Calu3 (cell line): ENCODE data around the gene SLC25A52. TPM values are rescaled to one million over a fixed set of nuclear protein-coding genes. Genes with fewer than 3 reads are reported as not detected.

Experiments
- BruUV-seq: library from RNA; stranded (reverse); fragments of 400-500 nt; replicated peaks from 2 replicates; lab custom pipeline; 2021; lab: Mats Ljungman, UMichigan
- CTCF ChIA-PET: fragments of 300-600 bp; sonication (Branson Sonifier 250); formaldehyde crosslinking; loops from one replicate; lab custom pipeline; 2022; ENCODE audit warnings: antibody characterized with exemption; lab: Charles Lee
- DNase-seq: peaks from one replicate; pipeline ENCODE4 v3.0.0; 2022
- H3K27ac Mint-ChIP-seq: one replicate; pipeline ENCODE4 v1.8.0; 2022; ENCODE audit warnings: mixed read lengths; ENCODE audit not compliant: unreplicated experiment
- H3K27me3 Mint-ChIP-seq: one replicate; pipeline ENCODE4 v1.8.0; 2022; ENCODE audit warnings: mixed read lengths; ENCODE audit not compliant: unreplicated experiment
- H3K36me3 Mint-ChIP-seq: one replicate; pipeline ENCODE4 v1.8.0; 2022; ENCODE audit warnings: mild to moderate bottlenecking, moderate library complexity, mixed read lengths; ENCODE audit not compliant: insufficient read depth, unreplicated experiment
- H3K4me1 Mint-ChIP-seq: one replicate; pipeline ENCODE4 v1.8.0; 2022; ENCODE audit warnings: mild to moderate bottlenecking, low read depth, mixed read lengths; ENCODE audit not compliant: unreplicated experiment
- H3K4me3 Mint-ChIP-seq: one replicate; pipeline ENCODE4 v1.8.0; 2022; ENCODE audit warnings: mild to moderate bottlenecking, low read depth, moderate library complexity, mixed read lengths; ENCODE audit not compliant: unreplicated experiment
- H3K9me3 Mint-ChIP-seq: one replicate; pipeline ENCODE4 v1.8.0; 2022; ENCODE audit warnings: low read depth, mixed read lengths; ENCODE audit not compliant: unreplicated experiment
- intact Hi-C: fragments of 100-400 bp; cut with micrococcal nuclease; formaldehyde crosslinking; loops from one replicate; pipeline ENCODE4 v1.10.0; 2022; ENCODE audit not compliant: unreplicated experiment
- total RNA-seq: library from RNA; stranded (reverse); gene quantifications from 2 replicates; pipeline ENCODE4 v1.2.3, GENCODE V29; 2022
- TF ChIP-seq, protein P1 (sequence below): fragments of 200-600 bp; IDR thresholded peaks from one replicate; pipeline ENCODE4 v1.8.0; 2022; ENCODE audit warnings: antibody characterized with exemption; ENCODE audit not compliant: unreplicated experiment

The SLC25A52 gene
- total RNA-seq, 1 experiment from 2014 or later: not detected

DNA sequence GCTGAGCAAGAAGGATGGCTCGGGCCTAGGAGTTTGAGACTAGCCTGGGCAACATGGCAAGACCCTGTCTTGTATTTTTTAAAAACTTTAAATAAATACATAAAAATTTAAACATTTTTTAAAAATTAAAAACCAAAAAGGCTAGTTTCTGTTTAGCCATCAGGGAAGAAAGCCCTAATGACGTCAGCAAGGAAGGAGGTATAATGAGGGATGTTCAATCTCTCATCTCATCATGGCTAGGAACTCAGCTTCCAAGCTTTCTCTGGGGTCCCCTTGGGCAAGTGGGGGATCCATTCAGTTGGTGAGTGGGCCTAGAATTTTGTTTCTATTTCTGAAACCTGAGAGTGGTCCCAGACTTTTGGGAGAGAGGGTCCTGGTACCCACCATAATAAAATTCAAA lies 35.1 kb upstream of the SLC25A52 start:
- H3K27ac Mint-ChIP-seq: no peak overlapping the region
- no peaks in the 10 kb centered on the region for H3K36me3 Mint-ChIP-seq
- peaks cover 8% of the 10 kb centered on the region for H3K4me1 Mint-ChIP-seq
- no peak overlapping the region for H3K4me3 Mint-ChIP-seq
- TF ChIP-seq, protein P1, sequence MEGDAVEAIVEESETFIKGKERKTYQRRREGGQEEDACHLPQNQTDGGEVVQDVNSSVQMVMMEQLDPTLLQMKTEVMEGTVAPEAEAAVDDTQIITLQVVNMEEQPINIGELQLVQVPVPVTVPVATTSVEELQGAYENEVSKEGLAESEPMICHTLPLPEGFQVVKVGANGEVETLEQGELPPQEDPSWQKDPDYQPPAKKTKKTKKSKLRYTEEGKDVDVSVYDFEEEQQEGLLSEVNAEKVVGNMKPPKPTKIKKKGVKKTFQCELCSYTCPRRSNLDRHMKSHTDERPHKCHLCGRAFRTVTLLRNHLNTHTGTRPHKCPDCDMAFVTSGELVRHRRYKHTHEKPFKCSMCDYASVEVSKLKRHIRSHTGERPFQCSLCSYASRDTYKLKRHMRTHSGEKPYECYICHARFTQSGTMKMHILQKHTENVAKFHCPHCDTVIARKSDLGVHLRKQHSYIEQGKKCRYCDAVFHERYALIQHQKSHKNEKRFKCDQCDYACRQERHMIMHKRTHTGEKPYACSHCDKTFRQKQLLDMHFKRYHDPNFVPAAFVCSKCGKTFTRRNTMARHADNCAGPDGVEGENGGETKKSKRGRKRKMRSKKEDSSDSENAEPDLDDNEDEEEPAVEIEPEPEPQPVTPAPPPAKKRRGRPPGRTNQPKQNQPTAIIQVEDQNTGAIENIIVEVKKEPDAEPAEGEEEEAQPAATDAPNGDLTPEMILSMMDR: no peak
- no TSS peak for BruUV-seq
- H3K9me3 Mint-ChIP-seq: no peaks in the 10 kb centered on the region
- DNase-seq: no peak
- CTCF ChIA-PET: no interaction called here
- no peaks in the 10 kb centered on the region for H3K27me3 Mint-ChIP-seq
- intact Hi-C loops: no loop called here

DNA sequence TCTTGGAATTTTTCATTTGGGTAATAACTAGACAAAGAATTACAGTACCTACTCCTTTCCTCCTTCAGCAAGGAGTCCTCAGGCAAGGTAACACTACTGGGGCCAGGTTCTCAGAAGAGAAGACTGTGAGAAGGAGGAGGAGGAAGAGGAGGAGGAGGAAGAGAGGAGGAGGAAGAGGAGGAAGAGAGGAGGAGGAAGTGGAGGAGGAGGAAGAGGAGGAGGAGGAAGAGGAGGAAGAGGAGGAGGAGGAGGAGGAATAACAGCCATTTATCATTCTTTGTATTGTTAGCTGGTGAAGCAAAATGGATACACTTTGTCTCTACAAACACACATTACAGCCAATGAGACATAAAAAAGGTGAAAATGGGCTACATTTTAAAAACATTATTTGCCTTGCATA lies 32.9 kb upstream of the SLC25A52 start:
- H3K27me3 Mint-ChIP-seq: no peaks in the 10 kb centered on the region
- CTCF ChIA-PET: interaction anchor here (0.6 kb wide), 1 partner anchor 107 kb away, joined by 5 read pairs; no protein-coding TSS in a partner anchor
- intact Hi-C loops: no loop called here
- no peaks in the 10 kb centered on the region for H3K36me3 Mint-ChIP-seq
- H3K4me3 Mint-ChIP-seq: no peak overlapping the region
- DNase-seq: no peak
- TF ChIP-seq, protein P1: no peak
- peaks cover under 1% of the 10 kb centered on the region for H3K4me1 Mint-ChIP-seq
- no peak overlapping the region for H3K27ac Mint-ChIP-seq
- no peaks in the 10 kb centered on the region for H3K9me3 Mint-ChIP-seq
- no TSS peak for BruUV-seq

DNA sequence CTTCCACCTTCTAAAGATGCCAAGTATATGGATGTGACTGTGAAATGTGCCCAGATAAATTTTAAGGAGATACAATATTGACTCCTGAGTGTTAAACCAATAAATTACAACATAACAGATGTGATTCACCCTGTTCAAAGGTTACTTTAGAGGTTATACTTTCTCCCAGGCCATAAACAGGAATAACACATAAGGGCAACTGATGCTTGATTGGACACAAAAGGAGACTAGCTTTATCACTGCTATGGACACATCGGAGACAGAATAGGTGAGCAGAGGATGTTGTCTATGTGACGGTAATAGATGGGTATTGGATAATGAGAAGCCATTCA lies 31.9 kb upstream of the SLC25A52 start:
- H3K27ac Mint-ChIP-seq: no peak overlapping the region
- TF ChIP-seq, protein P1: no peak
- no peaks in the 10 kb centered on the region for H3K36me3 Mint-ChIP-seq
- no peaks in the 10 kb centered on the region for H3K4me1 Mint-ChIP-seq
- BruUV-seq: no TSS peak
- no peaks in the 10 kb centered on the region for H3K9me3 Mint-ChIP-seq
- H3K4me3 Mint-ChIP-seq: no peak overlapping the region
- H3K27me3 Mint-ChIP-seq: no peaks in the 10 kb centered on the region
- no peak for DNase-seq
- intact Hi-C loops: no loop called here
- CTCF ChIA-PET: interaction anchor here (0.5 kb wide), 1 partner anchor 317 kb away, joined by 3 read pairs; no protein-coding TSS in a partner anchor

DNA sequence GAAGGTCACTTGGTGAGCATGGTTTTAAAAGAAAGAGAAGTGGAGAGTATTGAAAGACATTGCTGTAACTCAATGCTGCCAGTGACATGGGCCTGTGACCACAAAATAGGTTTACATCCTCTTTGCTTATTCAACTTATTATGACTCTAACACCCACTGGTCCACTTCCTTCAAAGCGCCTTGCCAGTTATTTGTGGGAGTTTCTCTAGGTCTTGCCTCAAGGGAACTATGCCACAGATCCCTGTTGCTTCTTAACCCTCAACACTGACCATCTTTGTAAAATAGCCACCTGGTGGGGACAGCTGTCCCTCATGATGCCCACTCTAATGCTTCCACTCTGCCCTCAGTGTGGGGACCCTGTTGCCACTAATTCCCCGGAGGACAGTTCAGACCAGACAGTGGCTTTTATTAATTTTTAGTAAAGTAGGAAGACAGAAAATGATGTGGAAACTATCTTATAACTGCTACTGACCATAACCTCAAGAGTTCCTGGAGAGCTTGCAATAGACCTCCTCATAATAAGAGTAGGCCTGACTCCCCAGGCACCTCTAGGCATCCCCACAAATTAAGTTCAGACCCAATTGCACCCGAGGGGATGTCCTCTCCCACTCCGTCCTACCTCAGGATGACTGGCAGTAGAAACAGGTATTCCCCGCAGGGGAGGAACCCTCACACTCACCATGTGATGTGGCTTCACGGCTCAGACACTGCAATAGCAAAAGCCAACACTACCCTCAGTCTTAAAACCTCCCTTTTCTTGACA lies 31.3 kb upstream of the SLC25A52 start:
- Mint-ChIP-seq H3K4me1 (no peaks in the 10 kb centered on the region), H3K4me3 (no peak overlapping the region), H3K9me3 (no peaks in the 10 kb centered on the region), H3K36me3 (no peaks in the 10 kb centered on the region), H3K27me3 (no peaks in the 10 kb centered on the region), H3K27ac (no peak overlapping the region)
- intact Hi-C loops: no loop called here
- BruUV-seq: no TSS peak
- CTCF ChIA-PET: no interaction called here
- DNase-seq: no peak
- TF ChIP-seq, protein P1: no peak
